GM12874 (cell line): ENCODE data around the gene CLDN4.

ENCODE experiments used
- CTCF ChIP-seq: IDR thresholded peaks from 2 replicates; pipeline ENCODE4 v1.5.1; 2011; ENCODE audit warnings: low read depth, mild to moderate bottlenecking, control low read depth, low read length, moderate library complexity; ENCODE audit not compliant: insufficient read depth

The CLDN4 gene

GRCh38 chr7:73810998-73811360 is 19.8 kb upstream of the CLDN4 start:
- no peak for TF ChIP-seq CTCF

DNA sequence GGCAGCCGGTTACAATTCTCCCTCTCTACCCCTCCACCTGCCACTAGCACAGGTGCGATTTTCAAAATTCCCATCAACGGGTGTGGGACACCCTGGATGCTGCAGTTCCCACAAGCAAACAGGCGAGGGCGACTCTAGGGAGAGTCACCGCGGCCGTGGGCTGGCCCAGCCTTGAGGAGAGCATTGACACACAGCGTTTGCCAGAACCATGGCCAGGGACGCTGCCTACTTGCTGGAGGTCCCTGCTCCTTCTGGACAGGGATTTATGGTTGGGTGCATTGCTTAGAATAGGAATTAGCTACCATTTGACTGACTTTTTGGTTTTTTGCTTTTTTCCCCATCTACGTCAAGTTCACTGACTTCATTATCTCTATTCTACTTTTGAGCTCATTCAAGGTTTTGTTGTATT is 19.0 kb upstream of the CLDN4 start:
- TF ChIP-seq CTCF = peak; percentile 83

GRCh38 chr7:73812996-73813395 is 17.8 kb upstream of the CLDN4 start:
- no peak for TF ChIP-seq CTCF

- no peak for TF ChIP-seq CTCF
These were observed 15.4 kb upstream of the CLDN4 start for GRCh38 chr7:73815436-73815835.

DNA sequence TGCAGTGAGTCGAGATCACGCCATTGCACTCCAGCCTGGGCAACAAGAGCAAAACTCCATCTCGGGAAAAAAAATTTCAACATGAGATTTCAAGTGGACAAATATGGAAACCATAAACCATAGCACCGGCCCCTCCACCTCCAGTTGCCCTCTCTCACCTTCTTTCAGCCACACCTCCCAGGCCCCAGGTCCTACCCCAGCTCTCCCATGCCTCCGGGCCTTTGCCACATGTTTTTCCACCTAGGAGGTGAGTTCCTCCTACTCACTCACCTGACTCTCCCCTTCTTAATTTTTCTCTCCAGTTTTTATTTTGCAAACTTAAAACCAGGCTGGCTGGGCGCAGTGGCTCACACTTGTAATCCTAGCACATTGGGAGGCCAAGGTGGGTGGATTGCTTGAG is 13.7 kb upstream of the CLDN4 start:
- TF ChIP-seq CTCF = no peak

- TF ChIP-seq CTCF = no peak
These were observed 10.8 kb upstream of the CLDN4 start for GRCh38 chr7:73820013-73820412.

- TF ChIP-seq CTCF = no peak
These were observed 8.2 kb upstream of the CLDN4 start for GRCh38 chr7:73822319-73823173.

- no peak for TF ChIP-seq CTCF
These were observed 7.5 kb upstream of the CLDN4 start for GRCh38 chr7:73823257-73823656.
